Cardiac fibroblast (primary cell): ENCODE results near the gene PLEKHH1.

Source experiments
- DNase-seq, 2 donors: peaks; one replicate each; pipeline versions ENCODE4 v3.0.0 to v3.0.0-alpha.2; 2010; ENCODE audit warnings: low read depth in 2 of 2
- H3K4me3 ChIP-seq, 2 donors: replicated peaks in 1 of 2; 1 replicate in 1 of 2; 2 replicates in 1 of 2; pipeline ENCODE4 v1.5.1; 2011; ENCODE audit warnings: low read depth in 2 of 2, low read length in 2 of 2, mild to moderate bottlenecking in 2 of 2, moderate library complexity in 1 of 2
- TF ChIP-seq, protein P1 (sequence below): IDR thresholded peaks from one replicate; pipeline ENCODE4 v1.5.1; 2011; ENCODE audit warnings: low read depth, mild to moderate bottlenecking, low read length, inconsistent platforms

PLEKHH1 gene

DNA sequence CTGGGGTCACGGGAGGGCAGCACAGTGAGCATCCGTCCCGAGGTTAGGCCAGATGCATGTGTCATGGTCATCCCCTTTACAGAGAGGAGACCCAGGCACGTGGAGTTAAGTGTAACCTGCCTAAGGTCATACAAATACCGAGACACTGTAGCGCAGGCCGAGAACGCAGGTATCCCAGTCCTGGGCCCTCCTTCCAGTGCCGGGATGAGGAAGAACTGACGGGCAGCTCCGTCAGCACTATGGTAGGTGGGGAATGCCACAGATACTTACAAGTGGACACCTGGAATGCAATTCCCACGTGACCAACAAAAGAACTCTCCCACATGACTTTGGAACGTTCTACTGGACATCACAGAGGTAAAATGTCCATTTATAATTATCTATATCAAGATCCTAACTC is 35.9 kb upstream of the PLEKHH1 start:
- no peak for DNase-seq
- TF ChIP-seq, protein P1, sequence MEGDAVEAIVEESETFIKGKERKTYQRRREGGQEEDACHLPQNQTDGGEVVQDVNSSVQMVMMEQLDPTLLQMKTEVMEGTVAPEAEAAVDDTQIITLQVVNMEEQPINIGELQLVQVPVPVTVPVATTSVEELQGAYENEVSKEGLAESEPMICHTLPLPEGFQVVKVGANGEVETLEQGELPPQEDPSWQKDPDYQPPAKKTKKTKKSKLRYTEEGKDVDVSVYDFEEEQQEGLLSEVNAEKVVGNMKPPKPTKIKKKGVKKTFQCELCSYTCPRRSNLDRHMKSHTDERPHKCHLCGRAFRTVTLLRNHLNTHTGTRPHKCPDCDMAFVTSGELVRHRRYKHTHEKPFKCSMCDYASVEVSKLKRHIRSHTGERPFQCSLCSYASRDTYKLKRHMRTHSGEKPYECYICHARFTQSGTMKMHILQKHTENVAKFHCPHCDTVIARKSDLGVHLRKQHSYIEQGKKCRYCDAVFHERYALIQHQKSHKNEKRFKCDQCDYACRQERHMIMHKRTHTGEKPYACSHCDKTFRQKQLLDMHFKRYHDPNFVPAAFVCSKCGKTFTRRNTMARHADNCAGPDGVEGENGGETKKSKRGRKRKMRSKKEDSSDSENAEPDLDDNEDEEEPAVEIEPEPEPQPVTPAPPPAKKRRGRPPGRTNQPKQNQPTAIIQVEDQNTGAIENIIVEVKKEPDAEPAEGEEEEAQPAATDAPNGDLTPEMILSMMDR: no peak
- no peak overlapping the region for H3K4me3 ChIP-seq

DNA sequence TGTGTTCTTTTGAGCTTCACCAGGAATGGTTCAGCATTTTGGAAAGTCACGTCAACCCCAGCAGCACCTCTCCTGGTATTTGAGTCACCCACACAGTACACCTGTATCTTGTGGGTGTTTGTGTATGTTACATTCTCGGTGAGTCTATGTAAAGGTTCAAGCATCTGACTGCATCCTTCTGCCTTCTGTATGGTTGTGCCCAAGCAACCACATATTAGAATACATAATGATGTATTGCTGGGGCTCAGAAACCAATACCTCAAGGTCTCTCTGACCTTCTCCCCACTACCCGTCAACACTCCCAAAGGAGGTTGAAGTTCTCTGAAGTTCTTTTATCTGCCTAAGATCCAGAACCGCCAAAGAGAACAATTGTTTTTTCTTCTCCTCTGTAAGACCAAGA is 35.4 kb upstream of the PLEKHH1 start:
- TF ChIP-seq, protein P1: no peak
- no peak overlapping the region for H3K4me3 ChIP-seq
- DNase-seq: no peak

DNA sequence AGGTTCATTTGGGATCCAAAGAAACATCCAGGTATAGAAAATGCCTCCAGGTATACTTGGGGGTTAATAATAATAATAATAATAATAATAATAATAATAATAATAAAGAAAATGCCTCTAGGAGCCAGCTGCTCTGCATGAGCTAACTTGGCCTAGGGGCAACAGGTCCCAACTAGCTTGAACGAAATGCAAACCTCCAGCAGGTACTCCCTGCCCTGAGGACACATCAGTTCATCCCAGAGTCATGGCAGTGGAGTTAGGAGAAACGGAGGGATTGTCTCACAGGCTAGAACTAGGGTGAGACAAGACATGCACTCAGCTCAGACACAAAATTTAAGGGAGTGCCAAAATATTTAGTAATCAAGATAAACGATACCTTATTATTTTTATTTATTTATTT is 32.1 kb upstream of the PLEKHH1 start:
- no peak for DNase-seq
- no peak overlapping the region for H3K4me3 ChIP-seq
- TF ChIP-seq, protein P1: no peak

DNA sequence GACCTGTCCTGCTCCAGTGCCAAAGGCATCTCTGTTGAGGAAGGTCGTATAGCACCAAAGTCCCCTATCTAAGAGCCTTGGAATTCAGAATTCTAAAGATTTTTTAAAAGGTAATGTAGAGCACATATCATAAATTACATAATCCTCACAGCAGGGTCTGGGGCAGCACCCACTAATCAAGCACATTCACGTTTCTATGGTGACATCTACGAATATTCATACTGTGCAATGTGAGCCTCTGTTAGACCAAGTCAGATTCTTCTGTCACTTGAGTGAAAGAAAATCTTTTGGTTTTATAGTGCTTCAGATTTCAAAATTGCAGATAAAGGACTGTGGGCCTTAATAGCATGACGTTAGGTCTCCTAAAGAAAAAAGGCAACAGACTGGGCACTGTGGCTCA is 31.4 kb upstream of the PLEKHH1 start:
- TF ChIP-seq, protein P1: no peak
- DNase-seq: no peak
- no peak overlapping the region for H3K4me3 ChIP-seq

DNA sequence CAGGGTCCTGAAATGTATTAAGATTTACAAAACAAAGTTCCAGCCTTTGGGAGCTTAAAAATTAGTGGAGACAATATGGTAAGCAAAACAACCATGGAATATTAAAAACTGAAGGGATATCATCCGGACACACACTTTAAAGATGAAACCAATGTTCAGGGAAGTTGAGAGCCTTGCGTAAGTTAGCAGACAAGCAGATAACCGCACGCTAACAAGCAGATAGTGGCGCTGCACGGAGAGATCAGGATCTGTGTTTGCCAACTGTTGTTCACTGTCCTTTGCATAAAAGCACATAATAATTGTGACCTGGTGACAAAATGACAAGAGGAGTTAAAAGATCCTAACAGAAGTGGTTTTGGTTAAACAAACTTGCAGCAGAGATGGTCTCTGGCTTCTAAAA is 30.2 kb upstream of the PLEKHH1 start:
- no peak for DNase-seq
- no peak overlapping the region for H3K4me3 ChIP-seq
- TF ChIP-seq, protein P1: no peak

DNA sequence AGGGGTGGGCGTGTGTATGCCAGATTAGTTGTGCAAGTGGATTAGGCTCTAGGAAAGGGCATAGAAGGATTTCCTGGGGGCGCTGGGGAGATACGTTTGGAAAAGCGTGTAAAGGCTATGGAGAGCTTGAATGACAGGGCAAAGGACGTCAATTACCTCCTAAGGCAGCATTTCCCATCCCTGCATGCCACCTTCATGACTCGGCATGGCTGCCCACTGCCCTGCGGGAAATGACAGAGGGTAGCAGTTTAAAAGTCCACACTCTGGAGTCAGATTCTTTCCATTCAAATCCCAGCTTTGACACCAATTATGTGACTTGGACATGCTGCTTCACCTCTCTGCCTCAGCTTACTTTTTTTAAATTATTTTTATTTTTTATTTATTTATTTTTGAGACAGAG is 29.8 kb upstream of the PLEKHH1 start:
- TF ChIP-seq, protein P1: no peak
- no peak overlapping the region for H3K4me3 ChIP-seq

DNA sequence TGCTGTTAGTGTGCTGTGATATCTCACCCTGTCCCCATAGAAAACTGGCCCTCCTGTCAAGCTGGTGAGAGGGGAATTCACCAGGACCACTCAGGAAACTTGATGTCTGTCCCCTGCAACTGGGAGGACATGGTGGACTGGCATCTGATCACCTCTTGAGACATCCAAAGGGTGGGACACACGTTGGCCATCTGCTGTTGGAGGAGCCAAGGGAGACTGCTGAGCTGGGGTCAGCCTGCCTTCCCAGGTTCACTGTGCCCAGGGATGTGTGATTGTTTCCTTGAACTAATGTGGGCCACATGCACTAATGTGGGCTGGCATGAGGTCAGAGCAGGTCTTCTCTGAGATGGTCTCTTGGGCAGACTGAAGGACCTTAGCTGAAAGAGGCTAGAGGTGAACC is 27.8 kb upstream of the PLEKHH1 start:
- DNase-seq: no peak
- no peak overlapping the region for H3K4me3 ChIP-seq
- TF ChIP-seq, protein P1: no peak

More for the DNA sequence above, 29.8 kb upstream of the PLEKHH1 start:
- no peak for DNase-seq
